ENCODE data around the gene XRCC5.

GRCh38 chr2:216245391-216245975 lies 136.3 kb downstream of the XRCC5 start:
- no peak for TF ChIP-seq SIX5 (IDR thresholded peaks at IDR 0.05; ENCODE audit: low read depth, low read length)
- no peak for TF ChIP-seq CTCF (IDR thresholded peaks at IDR 0.05; ENCODE audit: control extremely low read depth in 1 of 3, insufficient read depth in 1 of 3, low read depth in 1 of 3, low read length in 3 of 3)
- no peak for TF ChIP-seq FOSL1 (IDR thresholded peaks at IDR 0.05; ENCODE audit: insufficient read depth, low read depth, low read length)

Data from H1 (cell line).